Epithelial cell of esophagus (primary cell): ENCODE data around the gene POLR2A.

Experiments used
- DNase-seq: peaks from one replicate; pipeline ENCODE4 v3.0.0; 2010; ENCODE audit warnings: low read depth
- H3K4me3 ChIP-seq: 2 replicates; pipeline ENCODE4 v1.5.1; 2011; ENCODE audit warnings: mild to moderate bottlenecking, low read length, control low read depth
- TF ChIP-seq, protein P1 (sequence below): IDR thresholded peaks from 2 replicates; pipeline ENCODE4 v1.5.1; 2011; ENCODE audit warnings: low read depth, mild to moderate bottlenecking, low read length, control low read depth, inconsistent platforms; ENCODE audit not compliant: insufficient read depth; ENCODE audit errors: missing control alignments

Gene POLR2A

GRCh38 chr17:7502171-7502847 lies 18.1 kb downstream of the POLR2A start:
- no peak for DNase-seq
- TF ChIP-seq, protein P1, sequence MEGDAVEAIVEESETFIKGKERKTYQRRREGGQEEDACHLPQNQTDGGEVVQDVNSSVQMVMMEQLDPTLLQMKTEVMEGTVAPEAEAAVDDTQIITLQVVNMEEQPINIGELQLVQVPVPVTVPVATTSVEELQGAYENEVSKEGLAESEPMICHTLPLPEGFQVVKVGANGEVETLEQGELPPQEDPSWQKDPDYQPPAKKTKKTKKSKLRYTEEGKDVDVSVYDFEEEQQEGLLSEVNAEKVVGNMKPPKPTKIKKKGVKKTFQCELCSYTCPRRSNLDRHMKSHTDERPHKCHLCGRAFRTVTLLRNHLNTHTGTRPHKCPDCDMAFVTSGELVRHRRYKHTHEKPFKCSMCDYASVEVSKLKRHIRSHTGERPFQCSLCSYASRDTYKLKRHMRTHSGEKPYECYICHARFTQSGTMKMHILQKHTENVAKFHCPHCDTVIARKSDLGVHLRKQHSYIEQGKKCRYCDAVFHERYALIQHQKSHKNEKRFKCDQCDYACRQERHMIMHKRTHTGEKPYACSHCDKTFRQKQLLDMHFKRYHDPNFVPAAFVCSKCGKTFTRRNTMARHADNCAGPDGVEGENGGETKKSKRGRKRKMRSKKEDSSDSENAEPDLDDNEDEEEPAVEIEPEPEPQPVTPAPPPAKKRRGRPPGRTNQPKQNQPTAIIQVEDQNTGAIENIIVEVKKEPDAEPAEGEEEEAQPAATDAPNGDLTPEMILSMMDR, result no peak
- H3K4me3 ChIP-seq, result no peak overlapping the region

GRCh38 chr17:7502987-7503386 lies 18.8 kb downstream of the POLR2A start:
- H3K4me3 ChIP-seq, result no peak overlapping the region
- TF ChIP-seq, protein P1, result peak; percentile 29
- DNase-seq, result no peak

DNA sequence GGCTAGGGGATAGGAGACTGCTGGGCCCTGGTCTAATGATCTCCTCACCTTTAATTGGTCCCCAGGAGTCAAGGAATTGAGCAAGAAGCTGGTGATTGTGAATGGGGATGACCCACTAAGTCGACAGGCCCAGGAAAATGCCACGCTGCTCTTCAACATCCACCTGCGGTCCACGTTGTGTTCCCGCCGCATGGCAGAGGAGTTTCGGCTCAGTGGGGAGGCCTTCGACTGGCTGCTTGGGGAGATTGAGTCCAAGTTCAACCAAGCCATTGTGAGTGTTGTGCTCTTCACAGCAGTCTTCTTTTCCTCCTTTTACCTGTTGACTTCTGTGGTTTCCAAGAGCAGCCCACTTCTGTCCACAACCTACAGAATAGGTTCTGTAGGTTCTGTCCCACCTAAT lies 19.4 kb downstream of the POLR2A start:
- no peak overlapping the region for H3K4me3 ChIP-seq
- no peak for DNase-seq
- TF ChIP-seq, protein P1, result no peak

GRCh38 chr17:7508145-7508544 lies 24.0 kb downstream of the POLR2A start:
- no peak for DNase-seq
- no peak overlapping the region for H3K4me3 ChIP-seq
- TF ChIP-seq, protein P1, result no peak

DNA sequence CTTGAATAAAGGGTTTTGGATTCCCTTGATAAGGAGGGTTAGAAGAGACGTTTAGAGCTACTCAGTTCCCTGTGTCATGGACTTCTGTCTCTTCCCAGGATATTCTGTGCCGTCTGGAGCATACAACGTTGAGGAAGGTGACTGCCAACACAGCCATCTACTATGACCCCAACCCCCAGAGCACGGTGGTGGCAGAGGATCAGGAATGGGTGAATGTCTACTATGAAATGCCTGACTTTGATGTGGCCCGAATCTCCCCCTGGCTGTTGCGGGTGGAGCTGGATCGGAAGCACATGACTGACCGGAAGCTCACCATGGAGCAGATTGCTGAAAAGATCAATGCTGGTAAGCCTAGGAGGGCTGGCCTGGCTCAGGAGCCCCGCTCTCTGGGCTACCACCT lies 24.7 kb downstream of the POLR2A start:
- no peak overlapping the region for H3K4me3 ChIP-seq
- TF ChIP-seq, protein P1, result no peak
- no peak for DNase-seq

GRCh38 chr17:7509937-7510336 lies 25.8 kb downstream of the POLR2A start:
- no peak for DNase-seq
- no peak overlapping the region for H3K4me3 ChIP-seq
- TF ChIP-seq, protein P1, result no peak

- no peak overlapping the region for H3K4me3 ChIP-seq
- DNase-seq, result no peak
- TF ChIP-seq, protein P1, result no peak
These were observed 26.9 kb downstream of the POLR2A start for GRCh38 chr17:7511108-7511507.
